Measurements from ENCODE around the gene MYO6. TPM values are rescaled to one million over a fixed set of nuclear protein-coding genes. Genes with fewer than 3 reads are reported as not detected.
"Not testable (repeated sequence)": the region's sequence is repeated elsewhere in the genome, so short reads cannot be mapped to it uniquely, and the experiment has no call there.

The MYO6 gene
- total RNA-seq = 66.2 TPM
- long read RNA-seq, full-length matches to known transcripts = 8 of 119 reads
- long read RNA-seq, partial matches to known transcripts = 64 of 119 reads
- long read RNA-seq, other reads (novel, unspliced or antisense) = 47 of 119 reads

DNA sequence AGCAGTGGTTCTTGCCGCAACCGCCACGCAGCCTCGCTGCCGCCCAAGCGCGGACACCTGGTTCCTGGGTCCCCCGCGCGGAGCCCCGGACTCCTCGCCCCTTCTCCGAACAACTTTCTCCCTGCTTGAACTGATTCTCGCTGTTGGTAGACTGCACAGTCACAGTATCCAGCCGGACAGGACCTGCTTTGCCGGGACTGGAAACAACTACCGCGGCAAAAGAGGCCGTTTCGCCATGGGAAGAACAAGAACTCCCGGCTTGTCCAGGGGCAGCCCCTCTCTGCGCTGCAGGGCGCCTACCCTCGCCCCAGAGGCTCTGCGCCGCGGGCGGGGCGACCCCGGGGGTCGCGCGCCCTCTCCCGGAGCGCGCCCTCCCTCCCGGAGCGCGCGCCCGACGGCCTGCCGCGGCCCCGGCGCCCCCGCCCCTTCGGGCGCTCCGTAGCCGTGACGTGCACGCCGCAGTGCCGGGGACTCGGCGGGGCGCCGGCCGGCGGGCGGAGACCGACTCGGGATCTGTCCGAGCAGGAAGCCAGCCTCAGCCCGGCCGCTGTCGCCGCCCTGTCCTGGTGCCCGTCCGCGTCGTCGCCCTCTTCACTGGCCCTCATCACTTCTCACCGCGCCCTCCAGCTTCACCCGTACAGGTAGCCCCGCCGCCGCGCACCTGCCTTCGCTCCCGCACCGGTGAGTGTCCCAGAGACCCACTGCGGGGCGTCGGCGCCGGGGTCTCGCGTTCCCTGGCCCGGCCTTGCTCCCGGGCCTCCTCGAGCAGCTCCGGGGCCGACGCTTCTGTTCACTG is at the start of gene MYO6:
MYO6 (plus strand) TSS at position 497 of the 796 bp plus-strand sequence. CDS start 68,309 bp downstream, outside the sequence.
- H3K27ac ChIP-seq = peak within 1 kb of the TSS; percentile 92
- intact Hi-C loops (cut with DNase I) = no loop called here
- peak; percentile 94 for DNase-seq
- H3K36me3 ChIP-seq = no peaks in the 10 kb centered on the region
- TF ChIP-seq, protein P1, sequence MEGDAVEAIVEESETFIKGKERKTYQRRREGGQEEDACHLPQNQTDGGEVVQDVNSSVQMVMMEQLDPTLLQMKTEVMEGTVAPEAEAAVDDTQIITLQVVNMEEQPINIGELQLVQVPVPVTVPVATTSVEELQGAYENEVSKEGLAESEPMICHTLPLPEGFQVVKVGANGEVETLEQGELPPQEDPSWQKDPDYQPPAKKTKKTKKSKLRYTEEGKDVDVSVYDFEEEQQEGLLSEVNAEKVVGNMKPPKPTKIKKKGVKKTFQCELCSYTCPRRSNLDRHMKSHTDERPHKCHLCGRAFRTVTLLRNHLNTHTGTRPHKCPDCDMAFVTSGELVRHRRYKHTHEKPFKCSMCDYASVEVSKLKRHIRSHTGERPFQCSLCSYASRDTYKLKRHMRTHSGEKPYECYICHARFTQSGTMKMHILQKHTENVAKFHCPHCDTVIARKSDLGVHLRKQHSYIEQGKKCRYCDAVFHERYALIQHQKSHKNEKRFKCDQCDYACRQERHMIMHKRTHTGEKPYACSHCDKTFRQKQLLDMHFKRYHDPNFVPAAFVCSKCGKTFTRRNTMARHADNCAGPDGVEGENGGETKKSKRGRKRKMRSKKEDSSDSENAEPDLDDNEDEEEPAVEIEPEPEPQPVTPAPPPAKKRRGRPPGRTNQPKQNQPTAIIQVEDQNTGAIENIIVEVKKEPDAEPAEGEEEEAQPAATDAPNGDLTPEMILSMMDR (IDR thresholded peaks at IDR 0.05) = no peak
- no peaks in the 10 kb centered on the region for H3K27me3 ChIP-seq
- H3K4me3 ChIP-seq = peak within 1 kb of the TSS; percentile 95
- peaks cover 8% of the 10 kb centered on the region for H3K4me1 ChIP-seq
- H3K9me3 ChIP-seq = no peaks in the 10 kb centered on the region
- peak; percentile 96 for ATAC-seq

DNA sequence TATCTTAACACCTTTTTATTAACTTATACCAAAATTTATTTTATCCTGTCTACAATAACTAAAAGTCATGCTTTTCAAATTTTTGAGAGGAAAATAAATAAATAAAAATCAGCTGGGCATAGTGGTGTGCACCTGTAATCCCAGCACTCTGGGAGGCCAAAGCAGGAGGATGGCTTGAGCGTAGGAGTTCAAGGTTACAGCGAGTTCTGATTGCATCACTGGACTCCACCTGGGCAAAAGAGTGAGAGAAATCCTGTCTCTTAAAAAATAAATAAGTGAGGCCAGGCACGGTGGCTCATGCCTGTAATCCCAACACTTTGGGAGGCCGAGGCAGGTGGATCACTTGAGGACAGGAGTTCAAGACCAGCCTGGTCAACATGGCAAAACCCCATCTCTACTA is 40.7 kb upstream of the MYO6 start:
- intact Hi-C loops (cut with DNase I); H3K4me1 ChIP-seq; H3K27ac ChIP-seq; ATAC-seq; H3K9me3 ChIP-seq; H3K27me3 ChIP-seq; H3K4me3 ChIP-seq; DNase-seq: not testable (repeated sequence)
- peaks cover 54% of the 10 kb centered on the region for H3K36me3 ChIP-seq

DNA sequence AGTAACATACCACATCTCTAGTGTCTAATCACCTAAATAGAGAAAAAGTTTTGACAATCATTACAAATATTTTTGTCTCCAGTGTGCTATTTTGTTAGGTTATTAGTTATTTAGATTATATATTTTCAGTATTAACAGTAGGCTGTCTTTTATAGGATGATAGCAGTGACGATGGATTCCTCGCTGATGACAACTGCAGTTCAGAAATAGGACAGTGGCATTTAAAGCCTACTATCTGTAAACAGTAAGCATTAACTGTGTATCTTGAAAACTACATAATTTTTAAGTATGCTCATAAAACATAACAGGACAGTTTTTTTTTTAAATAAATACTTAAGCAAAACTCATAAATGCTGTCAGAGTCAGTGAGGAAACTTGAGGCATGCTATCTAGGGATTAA is 37.9 kb upstream of the MYO6 start:
- TF ChIP-seq, protein P1 (IDR thresholded peaks at IDR 0.05) = no peak
- Histone ChIP-seq H3K4me3 (no peak overlapping the region), H3K27me3 (no peaks in the 10 kb centered on the region), H3K9me3 (no peaks in the 10 kb centered on the region), H3K27ac (no peak overlapping the region), H3K4me1 (no peaks in the 10 kb centered on the region), H3K36me3 (peaks cover 68% of the 10 kb centered on the region)
- ATAC-seq (no peak), DNase-seq (no peak)
- intact Hi-C loops (cut with DNase I) = no loop called here

DNA sequence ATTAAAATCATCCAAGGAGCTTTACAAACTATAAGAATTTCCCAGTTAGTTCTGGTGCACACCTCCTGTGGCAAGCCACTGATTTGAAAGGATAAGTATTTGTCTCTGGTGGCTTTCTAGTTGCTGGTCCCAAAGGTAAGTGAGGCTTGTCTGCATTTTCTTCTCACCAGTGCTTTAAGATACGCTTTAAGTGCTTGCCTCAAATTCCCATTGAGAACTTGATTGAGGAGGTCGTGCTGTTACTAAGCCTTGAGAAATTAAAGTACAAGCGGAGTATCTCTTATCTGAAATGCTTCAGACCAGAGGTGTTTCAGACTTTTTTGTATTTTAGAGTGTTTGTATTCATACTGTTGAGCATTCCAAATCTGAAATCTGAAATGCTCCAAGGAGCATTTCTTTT is 29.9 kb upstream of the MYO6 start:
- H3K36me3 ChIP-seq = peaks cover 25% of the 10 kb centered on the region
- intact Hi-C loops (cut with DNase I) = no loop called here
- H3K27me3 ChIP-seq = no peaks in the 10 kb centered on the region
- TF ChIP-seq, protein P1 (IDR thresholded peaks at IDR 0.05) = no peak
- ATAC-seq (peak; percentile 81), DNase-seq (no peak)
- no peaks in the 10 kb centered on the region for H3K9me3 ChIP-seq
- no peak overlapping the region for H3K4me3 ChIP-seq
- H3K4me1 ChIP-seq = no peaks in the 10 kb centered on the region
- no peak overlapping the region for H3K27ac ChIP-seq

DNA sequence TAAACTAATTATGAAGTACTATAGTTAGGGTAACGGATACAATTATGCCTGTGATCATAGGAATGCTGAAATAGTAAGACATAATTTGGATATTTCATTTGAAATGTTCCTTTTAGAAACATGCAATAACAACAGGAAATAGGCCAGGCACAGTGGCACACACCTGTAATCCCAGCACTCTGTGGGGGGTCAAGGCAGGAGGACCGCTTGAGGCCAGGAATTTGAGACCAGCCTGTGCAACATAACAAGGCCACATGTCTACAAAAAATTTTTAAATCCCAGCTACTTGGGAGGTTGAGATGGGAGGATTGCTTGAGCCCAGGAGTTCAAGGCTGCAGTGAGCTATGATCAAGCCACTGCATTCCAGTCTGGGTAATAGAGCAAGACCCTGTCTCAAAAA is 25.7 kb upstream of the MYO6 start:
- Histone ChIP-seq H3K4me1 (no peaks in the 10 kb centered on the region), H3K27me3 (no peaks in the 10 kb centered on the region), H3K36me3 (no peaks in the 10 kb centered on the region), H3K9me3 (no peaks in the 10 kb centered on the region), H3K4me3 (no peak overlapping the region), H3K27ac (no peak overlapping the region)
- DNase-seq = no peak
- TF ChIP-seq, protein P1 (IDR thresholded peaks at IDR 0.05) = no peak
- ATAC-seq = no peak
- intact Hi-C loops (cut with DNase I) = no loop called here

DNA sequence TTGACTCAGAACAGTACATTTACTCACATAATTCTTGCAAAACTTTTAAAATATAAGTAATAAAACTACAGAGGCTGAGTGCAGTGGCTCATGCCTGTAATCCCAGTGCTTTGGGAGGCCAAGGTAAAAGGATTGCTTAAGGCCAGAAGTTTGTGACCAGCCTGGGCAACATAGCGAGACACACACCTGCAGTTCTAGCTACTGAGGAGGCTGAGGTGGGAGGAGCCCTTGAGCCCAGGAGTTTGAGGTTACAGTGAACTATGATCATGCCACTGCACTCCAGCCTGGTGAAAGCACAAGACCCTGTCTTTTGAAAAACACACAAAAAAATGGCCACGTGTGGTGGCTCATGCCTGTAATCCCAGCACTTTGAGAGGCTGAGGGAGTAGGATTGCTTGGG is 21.8 kb upstream of the MYO6 start:
- intact Hi-C loops (cut with DNase I) = no loop called here
- H3K9me3 ChIP-seq = no peaks in the 10 kb centered on the region
- H3K36me3 ChIP-seq = no peaks in the 10 kb centered on the region
- DNase-seq = no peak
- no peak overlapping the region for H3K27ac ChIP-seq
- H3K4me3 ChIP-seq = no peak overlapping the region
- H3K4me1 ChIP-seq = no peaks in the 10 kb centered on the region
- H3K27me3 ChIP-seq = no peaks in the 10 kb centered on the region
- TF ChIP-seq, protein P1 (IDR thresholded peaks at IDR 0.05) = no peak
- no peak for ATAC-seq

DNA sequence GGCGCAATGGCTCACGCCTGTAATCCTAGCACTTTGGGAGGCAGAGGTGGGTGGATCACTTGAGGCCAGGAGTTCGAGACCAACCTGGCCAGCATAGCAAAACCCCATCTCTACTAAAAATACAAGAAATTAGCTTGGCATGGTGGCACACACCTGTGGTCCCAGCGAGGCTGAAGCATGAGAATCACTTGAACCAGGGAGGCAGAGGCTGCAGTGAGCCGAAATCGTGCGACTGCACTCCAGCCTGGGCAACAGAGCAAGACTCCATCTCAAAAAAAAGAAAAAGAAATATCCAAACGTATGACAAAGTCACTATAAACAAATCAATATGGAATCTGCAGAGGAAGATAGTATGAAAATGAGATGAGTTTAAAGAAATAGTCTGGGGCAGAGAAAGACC is 18.0 kb upstream of the MYO6 start:
- intact Hi-C loops (cut with DNase I); ATAC-seq; H3K36me3 ChIP-seq; DNase-seq; H3K27ac ChIP-seq; H3K4me3 ChIP-seq; H3K9me3 ChIP-seq; H3K4me1 ChIP-seq; H3K27me3 ChIP-seq: not testable (repeated sequence)
